ENCODE measurements around the gene ZNF45. TPM values are rescaled to one million over a fixed set of nuclear protein-coding genes. Genes with fewer than 3 reads are reported as not detected.
A peak's percentile ranks its signal among the peaks of the same experiment; 100 is the strongest.
"Not testable (repeated sequence)": the region's sequence is repeated elsewhere in the genome, so short reads cannot be mapped to it uniquely, and the experiment has no call there.

ZNF45 gene
- total RNA-seq, 2 experiments from 2014 or later = 7.9 to 8.8 TPM

GRCh38 chr19:43950834-43951645, 16.0 kb upstream of the ZNF45 start, which contains the start of gene ZNF221:
TSS of gene ZNF221 (plus strand) at chr19:43951228. CDS start at chr19:43962727, 11,499 bp downstream.
- H3K4me3 Mint-ChIP-seq = peak within 1 kb of the TSS; percentile 96
- CTCF ChIA-PET = interaction anchor here (1.3 kb wide), 1 partner anchor 16 kb away, joined by 5 read pairs; the partner anchor contains the start of gene ZNF45

DNA sequence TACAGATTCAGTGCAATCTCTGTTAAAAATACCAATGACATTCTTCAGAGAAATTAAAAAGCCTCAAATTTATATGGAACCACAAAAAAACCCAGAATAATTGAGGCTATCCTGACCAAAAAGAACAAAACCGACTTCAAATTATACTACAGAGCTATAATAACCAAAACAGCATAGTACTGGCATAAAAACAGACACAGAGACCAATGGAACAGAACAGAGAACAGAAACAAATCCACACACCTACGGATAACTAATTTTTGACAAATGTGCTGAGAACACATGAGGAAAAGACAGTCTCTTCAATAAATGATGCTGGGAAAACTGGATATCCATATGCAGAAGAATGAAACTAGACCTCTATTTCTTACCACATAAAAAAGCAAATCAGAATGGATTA, 14.7 kb upstream of the ZNF45 start:
- POLR2A ChIA-PET; intact Hi-C loops (cut with micrococcal nuclease); DNase-seq; H3K4me1 Mint-ChIP-seq (ENCODE audit: low read depth); H3K27ac Mint-ChIP-seq; CTCF ChIA-PET; ATAC-seq; H3K4me3 Mint-ChIP-seq: not testable (repeated sequence)
- peaks cover 16% of the 10 kb centered on the region for H3K36me3 Mint-ChIP-seq (ENCODE audit: low read depth)
- peaks cover 45% of the 10 kb centered on the region for H3K9me3 Mint-ChIP-seq
- H3K27me3 Mint-ChIP-seq = peaks cover 20% of the 10 kb centered on the region

More at GRCh38 chr19:43950834-43951645, 16.0 kb upstream of the ZNF45 start, which contains the start of gene ZNF221:
- intact Hi-C loops (cut with micrococcal nuclease) = no loop called here
- POLR2A ChIA-PET = interaction anchor here (1.4 kb wide), 1 partner anchor 16 kb away, joined by 5 read pairs; the partner anchor contains the start of gene ZNF45
- H3K36me3 Mint-ChIP-seq (ENCODE audit: low read depth) = peaks cover 16% of the 10 kb centered on the region
- H3K27me3 Mint-ChIP-seq = peaks cover 14% of the 10 kb centered on the region
- no peak for TF ChIP-seq CTCF (IDR thresholded peaks at IDR 0.05)
- ATAC-seq (peak; percentile 96), DNase-seq (peak; percentile 81)
- H3K9me3 Mint-ChIP-seq = peaks cover 43% of the 10 kb centered on the region
- H3K4me1 Mint-ChIP-seq (ENCODE audit: low read depth) = peaks cover 7% of the 10 kb centered on the region
- peak within 1 kb of the TSS; percentile 86 for H3K27ac Mint-ChIP-seq

DNA sequence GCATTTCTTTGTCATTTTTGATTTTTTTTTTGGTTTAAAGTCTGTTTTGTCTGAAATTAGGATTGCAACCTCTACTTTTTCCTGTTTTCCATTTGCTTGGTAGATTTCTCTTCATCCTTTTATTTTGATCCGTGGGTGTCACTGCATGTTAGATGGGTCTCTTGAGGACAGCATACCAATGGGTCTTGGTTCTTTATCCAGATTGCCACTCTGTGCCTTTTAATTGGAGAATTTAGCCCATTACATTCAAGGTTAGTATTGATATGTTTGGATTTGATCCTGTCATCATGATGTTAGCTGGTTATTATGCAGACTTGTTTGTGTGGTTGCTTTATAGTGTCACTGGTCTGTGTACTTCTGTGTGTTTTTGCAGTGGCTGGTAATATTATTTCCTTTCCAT, 12.3 kb upstream of the ZNF45 start:
- POLR2A ChIA-PET = interaction anchor here (1.9 kb wide), 1 partner anchor 12 kb away, joined by 5 read pairs; the partner anchor contains the start of gene ZNF45
- Mint-ChIP-seq H3K27me3 (peaks cover 20% of the 10 kb centered on the region), H3K36me3 (ENCODE audit: low read depth) (peaks cover 15% of the 10 kb centered on the region), H3K9me3 (peaks cover 44% of the 10 kb centered on the region)
- CTCF ChIA-PET; DNase-seq; H3K4me3 Mint-ChIP-seq; H3K4me1 Mint-ChIP-seq (ENCODE audit: low read depth); intact Hi-C loops (cut with micrococcal nuclease); ATAC-seq; H3K27ac Mint-ChIP-seq: not testable (repeated sequence)

GRCh38 chr19:43941209-43941608, 6.1 kb upstream of the ZNF45 start:
- TF ChIP-seq CTCF (IDR thresholded peaks at IDR 0.05) = no peak
- no peak for ATAC-seq
- POLR2A ChIA-PET = interaction anchor here (0.7 kb wide), 1 partner anchor 332 kb away, joined by 3 read pairs; no protein-coding TSS in a partner anchor
- no peak for DNase-seq
- H3K27me3 Mint-ChIP-seq = peaks cover 10% of the 10 kb centered on the region
- H3K4me3 Mint-ChIP-seq = no peak overlapping the region
- intact Hi-C loops (cut with micrococcal nuclease) = no loop called here
- CTCF ChIA-PET = no interaction called here
- H3K9me3 Mint-ChIP-seq = peaks cover 7% of the 10 kb centered on the region
- no peaks in the 10 kb centered on the region for H3K36me3 Mint-ChIP-seq (ENCODE audit: low read depth)
- no peak overlapping the region for H3K27ac Mint-ChIP-seq
- H3K4me1 Mint-ChIP-seq (ENCODE audit: low read depth) = no peaks in the 10 kb centered on the region

DNA sequence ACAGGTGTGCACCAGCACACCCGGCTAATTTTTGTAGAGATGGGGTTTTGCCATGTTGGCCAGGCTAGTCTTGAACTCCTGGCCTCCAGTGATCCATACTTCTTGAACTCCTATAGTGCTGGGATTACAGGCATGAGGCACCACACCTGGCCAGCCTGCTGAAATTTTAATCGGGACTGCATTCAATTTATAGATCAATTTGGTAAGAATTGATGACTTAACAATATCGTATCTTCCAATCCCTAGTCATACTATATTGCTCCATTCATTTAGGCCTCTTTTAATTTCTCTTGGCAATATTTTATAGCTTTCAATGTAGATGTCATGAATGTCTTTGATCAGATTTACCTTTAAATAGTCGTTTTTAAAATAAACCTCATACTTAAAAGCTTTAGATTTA, 5.6 kb upstream of the ZNF45 start:
- ChIA-PET CTCF (no interaction called here), POLR2A (interaction anchor here (0.7 kb wide), 1 partner anchor 333 kb away, joined by 3 read pairs; no protein-coding TSS in a partner anchor)
- H3K27ac Mint-ChIP-seq = no peak overlapping the region
- TF ChIP-seq CTCF (IDR thresholded peaks at IDR 0.05) = no peak
- H3K27me3 Mint-ChIP-seq = peaks cover 7% of the 10 kb centered on the region
- no peak overlapping the region for H3K4me3 Mint-ChIP-seq
- DNase-seq (no peak), ATAC-seq (no peak)
- peaks cover 2% of the 10 kb centered on the region for H3K4me1 Mint-ChIP-seq (ENCODE audit: low read depth)
- H3K9me3 Mint-ChIP-seq = peaks cover 3% of the 10 kb centered on the region
- H3K36me3 Mint-ChIP-seq (ENCODE audit: low read depth) = no peaks in the 10 kb centered on the region
- intact Hi-C loops (cut with micrococcal nuclease) = no loop called here
